ENCODE measurements around the gene BLMH. TPM values are rescaled to one million over a fixed set of nuclear protein-coding genes. Genes with fewer than 3 reads are reported as not detected.
A peak's percentile ranks its signal among the peaks of the same experiment; 100 is the strongest.

Gene BLMH
- total RNA-seq (2014; rRNA removed; shearing (Covaris generic)) = 24.0 and 25.8 TPM in 2 replicates
- polyA plus RNA-seq (2015; cell fraction: cytosol; rRNA removed) = 36.4 and 39.6 TPM in 2 replicates
- 36.3 and 49.8 TPM in 2 replicates for polyA plus RNA-seq (2015; cell fraction: nucleus; rRNA removed)

GRCh38 chr17:30291543-30292285 lies at the start of gene BLMH:
TSS of gene BLMH (minus strand) at chr17:30291944. CDS start at chr17:30291819, 125 bp downstream.
- DNase-seq (ENCODE audit: low read depth, low spot score) = peak; percentile 82
- in situ Hi-C loops (cut with HindIII; ENCODE audit: low pct_unique_long_range_greater_than_20kb, low sequenced_read_pairs) = no loop called here

- in situ Hi-C loops (cut with HindIII; ENCODE audit: low pct_unique_long_range_greater_than_20kb, low sequenced_read_pairs) = no loop called here
Observed at GRCh38 chr17:30340801-30341356, 49.1 kb upstream of the BLMH start.

GRCh38 chr17:30339086-30339485 lies 47.3 kb upstream of the BLMH start:
- in situ Hi-C loops (cut with HindIII; ENCODE audit: low pct_unique_long_range_greater_than_20kb, low sequenced_read_pairs) = no loop called here
- no peak for DNase-seq (ENCODE audit: low read depth, low spot score)

More at GRCh38 chr17:30340801-30341356, 49.1 kb upstream of the BLMH start:
- DNase-seq (ENCODE audit: low read depth, low spot score) = no peak

- no peak for DNase-seq (ENCODE audit: low read depth, low spot score)
- in situ Hi-C loops (cut with HindIII; ENCODE audit: low pct_unique_long_range_greater_than_20kb, low sequenced_read_pairs) = no loop called here
Observed at GRCh38 chr17:30337393-30337999, 45.8 kb upstream of the BLMH start.

- in situ Hi-C loops (cut with HindIII; ENCODE audit: low pct_unique_long_range_greater_than_20kb, low sequenced_read_pairs) = no loop called here
Observed at GRCh38 chr17:30336369-30337171, 44.8 kb upstream of the BLMH start.

GRCh38 chr17:30334421-30334820 lies 42.7 kb upstream of the BLMH start:
- in situ Hi-C loops (cut with HindIII; ENCODE audit: low pct_unique_long_range_greater_than_20kb, low sequenced_read_pairs) = no loop called here
- DNase-seq (ENCODE audit: low read depth, low spot score) = no peak

More at GRCh38 chr17:30336369-30337171, 44.8 kb upstream of the BLMH start:
- peak; percentile 86 for DNase-seq (ENCODE audit: low read depth, low spot score)

GRCh38 chr17:30333503-30334360 lies 42.0 kb upstream of the BLMH start, which contains the start of gene TMIGD1:
TSS of gene TMIGD1 (minus strand) at chr17:30334057. CDS start at chr17:30332133, 1,924 bp downstream.
- DNase-seq (ENCODE audit: low read depth, low spot score) = no peak
- in situ Hi-C loops (cut with HindIII; ENCODE audit: low pct_unique_long_range_greater_than_20kb, low sequenced_read_pairs) = no loop called here

GRCh38 chr17:30332057-30332542 lies 40.4 kb upstream of the BLMH start:
- DNase-seq (ENCODE audit: low read depth, low spot score) = no peak
- in situ Hi-C loops (cut with HindIII; ENCODE audit: low pct_unique_long_range_greater_than_20kb, low sequenced_read_pairs) = no loop called here

- DNase-seq (ENCODE audit: low read depth, low spot score) = no peak
- in situ Hi-C loops (cut with HindIII; ENCODE audit: low pct_unique_long_range_greater_than_20kb, low sequenced_read_pairs) = no loop called here
Observed at GRCh38 chr17:30326809-30327208, 35.1 kb upstream of the BLMH start.

- in situ Hi-C loops (cut with HindIII; ENCODE audit: low pct_unique_long_range_greater_than_20kb, low sequenced_read_pairs) = no loop called here
- DNase-seq (ENCODE audit: low read depth, low spot score) = no peak
Observed at GRCh38 chr17:30324723-30325122, 33.0 kb upstream of the BLMH start.

GRCh38 chr17:30323895-30324319 lies 32.2 kb upstream of the BLMH start:
- no peak for DNase-seq (ENCODE audit: low read depth, low spot score)
- in situ Hi-C loops (cut with HindIII; ENCODE audit: low pct_unique_long_range_greater_than_20kb, low sequenced_read_pairs) = no loop called here

GRCh38 chr17:30323262-30323894 lies 31.6 kb upstream of the BLMH start:
- DNase-seq (ENCODE audit: low read depth, low spot score) = no peak
- in situ Hi-C loops (cut with HindIII; ENCODE audit: low pct_unique_long_range_greater_than_20kb, low sequenced_read_pairs) = no loop called here

GRCh38 chr17:30321314-30321713 lies 29.6 kb upstream of the BLMH start:
- no peak for DNase-seq (ENCODE audit: low read depth, low spot score)
- in situ Hi-C loops (cut with HindIII; ENCODE audit: low pct_unique_long_range_greater_than_20kb, low sequenced_read_pairs) = no loop called here

- in situ Hi-C loops (cut with HindIII; ENCODE audit: low pct_unique_long_range_greater_than_20kb, low sequenced_read_pairs) = no loop called here
- no peak for DNase-seq (ENCODE audit: low read depth, low spot score)
Observed at GRCh38 chr17:30318155-30318554, 26.4 kb upstream of the BLMH start.

- no peak for DNase-seq (ENCODE audit: low read depth, low spot score)
- in situ Hi-C loops (cut with HindIII; ENCODE audit: low pct_unique_long_range_greater_than_20kb, low sequenced_read_pairs) = no loop called here
Observed at GRCh38 chr17:30316736-30317135, 25.0 kb upstream of the BLMH start.

- no peak for DNase-seq (ENCODE audit: low read depth, low spot score)
- in situ Hi-C loops (cut with HindIII; ENCODE audit: low pct_unique_long_range_greater_than_20kb, low sequenced_read_pairs) = no loop called here
Observed at GRCh38 chr17:30315106-30315505, 23.4 kb upstream of the BLMH start.
